Astrocyte of the cerebellum (primary cell): ENCODE measurements around the gene FREM1.

Source experiments
- DNase-seq: peaks from one replicate; pipeline ENCODE4 v3.0.0-alpha.2; 2011; ENCODE audit warnings: low read depth
- H3K4me3 ChIP-seq: 2 replicates; pipeline ENCODE4 v1.5.1; 2011; ENCODE audit warnings: mild to moderate bottlenecking, low read depth, low read length, moderate library complexity
- in situ Hi-C: cut with HindIII; loops from 2 replicates; pipeline ENCODE4 v1.10.0; 2017; ENCODE audit warnings: low sequenced_read_pairs
- TF ChIP-seq, protein P1 (sequence below): IDR thresholded peaks from 2 replicates; pipeline ENCODE4 v1.5.1; 2012; ENCODE audit warnings: low read length, low read depth, moderate library complexity, mild to moderate bottlenecking; ENCODE audit errors: missing control alignments

The FREM1 gene

DNA sequence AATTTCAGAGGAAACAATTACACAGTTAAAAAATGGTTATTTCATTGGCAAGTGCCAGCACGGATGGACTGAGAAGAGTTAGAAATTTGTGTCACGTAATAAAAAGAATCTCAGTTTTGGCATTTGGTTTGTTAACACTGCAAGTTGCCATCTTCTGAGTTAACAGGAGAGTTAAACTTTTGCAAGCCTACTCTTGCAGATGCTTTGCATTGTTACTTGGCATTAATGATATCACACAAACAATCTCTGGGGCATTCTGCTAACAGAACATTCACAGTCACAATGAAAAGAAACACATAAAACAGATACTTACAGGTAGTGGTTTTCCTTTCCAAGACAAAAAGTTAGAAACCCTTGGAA, 647 bp downstream of the FREM1 start:
- H3K4me3 ChIP-seq: no peak overlapping the region
- TF ChIP-seq, protein P1, sequence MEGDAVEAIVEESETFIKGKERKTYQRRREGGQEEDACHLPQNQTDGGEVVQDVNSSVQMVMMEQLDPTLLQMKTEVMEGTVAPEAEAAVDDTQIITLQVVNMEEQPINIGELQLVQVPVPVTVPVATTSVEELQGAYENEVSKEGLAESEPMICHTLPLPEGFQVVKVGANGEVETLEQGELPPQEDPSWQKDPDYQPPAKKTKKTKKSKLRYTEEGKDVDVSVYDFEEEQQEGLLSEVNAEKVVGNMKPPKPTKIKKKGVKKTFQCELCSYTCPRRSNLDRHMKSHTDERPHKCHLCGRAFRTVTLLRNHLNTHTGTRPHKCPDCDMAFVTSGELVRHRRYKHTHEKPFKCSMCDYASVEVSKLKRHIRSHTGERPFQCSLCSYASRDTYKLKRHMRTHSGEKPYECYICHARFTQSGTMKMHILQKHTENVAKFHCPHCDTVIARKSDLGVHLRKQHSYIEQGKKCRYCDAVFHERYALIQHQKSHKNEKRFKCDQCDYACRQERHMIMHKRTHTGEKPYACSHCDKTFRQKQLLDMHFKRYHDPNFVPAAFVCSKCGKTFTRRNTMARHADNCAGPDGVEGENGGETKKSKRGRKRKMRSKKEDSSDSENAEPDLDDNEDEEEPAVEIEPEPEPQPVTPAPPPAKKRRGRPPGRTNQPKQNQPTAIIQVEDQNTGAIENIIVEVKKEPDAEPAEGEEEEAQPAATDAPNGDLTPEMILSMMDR: no peak
- in situ Hi-C loops: no loop called here

DNA sequence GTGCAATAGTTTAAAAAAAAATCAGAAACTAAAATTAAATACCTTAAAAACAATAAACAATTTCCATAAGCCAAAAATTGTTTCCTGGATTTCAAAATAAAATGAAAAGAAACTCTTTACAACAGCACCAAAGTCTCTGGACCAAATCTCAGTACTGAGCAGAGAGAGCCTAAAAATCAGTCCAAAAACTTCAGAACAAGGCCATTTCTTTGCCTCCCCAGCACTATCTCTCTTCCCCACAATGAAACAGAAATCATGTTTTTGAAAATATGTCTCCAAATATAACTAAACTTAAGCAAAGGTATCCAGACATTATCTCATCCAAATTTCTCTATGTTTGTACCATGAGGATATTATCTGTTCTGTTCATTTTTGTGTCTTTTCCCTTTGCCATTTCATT, 1.0 kb downstream of the FREM1 start:
- H3K4me3 ChIP-seq: no peak overlapping the region
- DNase-seq: no peak
- in situ Hi-C loops: no loop called here
- TF ChIP-seq, protein P1: no peak

More for the DNA sequence above, 647 bp downstream of the FREM1 start:
- no peak for DNase-seq

DNA sequence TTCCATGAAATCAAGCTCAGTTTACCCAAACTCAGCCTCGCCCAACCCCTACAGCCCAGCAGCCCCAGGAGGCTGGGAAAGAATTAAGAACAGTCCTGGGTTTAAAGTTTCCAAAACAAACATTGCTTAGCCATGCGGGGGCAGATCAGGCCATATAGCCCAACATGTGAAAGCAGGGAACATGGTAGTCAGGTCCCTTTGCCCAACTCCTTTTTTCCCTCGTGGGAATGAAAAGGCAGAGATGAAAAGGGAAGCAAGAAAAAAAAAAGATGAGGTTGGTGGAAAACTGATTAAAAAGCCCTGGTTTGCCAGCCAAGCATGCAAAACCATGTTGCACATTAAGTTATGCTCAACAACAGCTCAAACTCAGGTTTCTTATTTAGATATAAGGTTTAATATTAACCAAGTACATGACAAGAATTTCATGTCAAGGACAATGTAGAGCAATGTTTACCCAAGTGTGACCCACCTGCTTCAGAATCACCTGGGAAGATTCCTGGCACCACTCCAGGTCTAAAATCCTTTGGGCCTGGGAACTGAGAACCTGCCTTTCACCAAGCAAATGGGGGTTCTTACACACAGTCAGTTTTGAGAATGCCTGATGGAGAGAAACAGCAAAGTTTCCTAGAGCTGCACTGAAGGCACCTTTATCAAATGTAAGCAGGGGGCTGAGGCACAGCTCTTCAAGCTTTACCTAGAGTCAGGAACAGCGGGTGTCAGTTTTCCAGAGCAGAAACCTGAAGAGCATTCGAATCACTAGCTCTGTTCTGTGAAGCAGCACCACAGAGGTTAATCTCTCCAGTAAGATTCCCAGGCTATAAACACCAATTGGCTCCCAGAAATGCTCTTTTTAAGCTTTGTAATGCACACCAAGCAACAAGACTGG, 1.7 kb downstream of the FREM1 start:
- DNase-seq: no peak
- in situ Hi-C loops: no loop called here
- H3K4me3 ChIP-seq: no peak overlapping the region
- TF ChIP-seq, protein P1: no peak

DNA sequence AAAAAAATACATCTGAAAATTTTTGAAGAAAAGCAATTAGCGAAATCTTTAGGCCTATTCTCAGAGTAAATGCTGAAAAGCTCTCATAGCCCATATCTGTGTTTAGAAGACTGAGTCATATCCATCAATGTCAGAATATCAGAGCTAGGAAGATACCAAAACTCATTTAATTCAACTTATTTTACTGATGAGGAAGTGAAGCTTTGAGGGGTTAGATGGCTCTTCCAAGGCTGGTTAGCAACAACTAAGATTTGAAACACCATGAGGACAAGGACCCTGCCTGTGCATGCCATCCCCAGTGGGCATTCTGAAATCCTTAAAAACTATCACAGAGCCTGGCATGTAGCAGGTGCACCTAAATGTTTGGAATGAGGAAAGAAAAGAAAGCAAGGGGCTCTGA, 2.5 kb downstream of the FREM1 start:
- TF ChIP-seq, protein P1: no peak
- in situ Hi-C loops: no loop called here
- no peak overlapping the region for H3K4me3 ChIP-seq

DNA sequence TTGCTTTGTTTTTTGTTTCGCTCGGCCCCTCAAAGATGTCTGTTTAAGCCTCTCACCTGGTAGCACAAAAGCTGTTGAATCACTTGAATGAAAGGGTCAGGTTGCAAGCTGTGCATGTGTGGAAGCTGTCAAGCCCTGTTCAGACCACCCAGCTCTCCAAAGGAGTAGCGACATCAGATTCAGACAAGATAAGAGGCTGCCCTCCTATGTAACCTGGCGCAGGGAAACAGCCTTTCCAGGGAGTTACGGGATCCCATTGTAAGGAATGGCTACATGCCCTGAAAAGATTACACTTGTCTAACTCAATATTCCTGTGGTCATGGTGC, 2.9 kb downstream of the FREM1 start:
- TF ChIP-seq, protein P1: no peak
- in situ Hi-C loops: no loop called here
- no peak overlapping the region for H3K4me3 ChIP-seq
- DNase-seq: no peak

More for the DNA sequence above, 2.5 kb downstream of the FREM1 start:
- DNase-seq: no peak

DNA sequence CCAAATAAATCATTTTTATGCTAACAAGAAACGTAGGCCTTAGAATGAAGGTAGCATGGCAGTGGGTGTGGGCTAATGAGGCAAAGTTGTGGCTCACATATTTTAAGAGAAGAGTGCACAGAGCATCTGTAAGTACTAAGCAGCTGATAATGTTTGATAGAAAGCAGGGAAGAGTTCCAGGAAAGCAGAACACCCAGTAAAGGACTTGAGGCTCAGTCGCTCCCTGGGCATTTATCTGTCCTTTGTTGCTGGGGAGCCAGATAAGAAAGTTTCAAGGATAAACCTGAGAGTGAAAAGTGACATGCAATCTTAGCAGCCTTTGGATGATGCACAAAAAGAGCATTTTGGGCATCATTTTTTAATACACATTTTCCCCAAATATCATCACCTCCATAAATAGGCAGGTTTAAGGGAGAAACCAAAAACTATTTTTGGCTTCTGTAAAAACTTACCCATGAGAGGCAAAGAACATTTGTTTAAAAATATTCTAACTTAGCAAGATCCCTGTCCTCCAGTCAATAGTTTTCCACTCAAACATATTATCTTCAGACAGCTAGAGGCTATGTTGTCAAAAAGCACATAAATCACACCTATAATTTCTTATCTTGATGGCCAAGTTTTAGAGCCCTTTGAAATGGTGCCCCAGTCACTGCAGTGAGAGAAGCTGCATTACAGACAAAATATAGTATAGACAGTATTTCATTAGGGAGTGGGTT, 3.4 kb downstream of the FREM1 start:
- H3K4me3 ChIP-seq: no peak overlapping the region
- DNase-seq: no peak
- TF ChIP-seq, protein P1: no peak
- in situ Hi-C loops: no loop called here
